SK-N-MC (cell line): ENCODE data around the gene OR51E1.
A peak's percentile ranks its signal among the peaks of the same experiment; 100 is the strongest.

Experiments
- DNase-seq: peaks from one replicate; pipeline ENCODE4 v3.0.0-alpha.2; 2011; ENCODE audit warnings: low read depth, low spot score
- H3K27ac ChIP-seq: fragments of 200-600 bp; sonication (generic); 2 replicates; pipeline ENCODE4 v1.5.1; 2016; ENCODE audit warnings: mixed run types
- H3K36me3 ChIP-seq: fragments of 200-600 bp; sonication (generic); 2 replicates; pipeline ENCODE4 v1.6.1; 2017; ENCODE audit warnings: antibody characterized with exemption, low read length, mixed read lengths; ENCODE audit not compliant: insufficient read depth
- H3K4me3 ChIP-seq: fragments of 200-600 bp; sonication (generic); 2 replicates; pipeline ENCODE4 v1.5.1; 2016
- H3K9ac ChIP-seq: fragments of 200-600 bp; sonication (generic); 2 replicates; pipeline ENCODE4 v1.8.0; 2017; ENCODE audit warnings: mixed run types, mixed read lengths; ENCODE audit not compliant: insufficient read length
- H3K9me3 ChIP-seq: fragments of 200-600 bp; sonication (generic); 2 replicates; pipeline ENCODE4 v1.6.1; 2017; ENCODE audit warnings: low read depth, mild to moderate bottlenecking, antibody characterized with exemption, low read length, moderate library complexity, mixed read lengths
- EZH2 ChIP-seq: fragments of 200-600 bp; sonication (generic); IDR thresholded peaks from one replicate; pipeline ENCODE4 v1.6.1; 2017; ENCODE audit warnings: antibody characterized with exemption
- FOXP2 ChIP-seq: optimal IDR thresholded peaks from 2 replicates; pipeline ENCODE3; 2011; ENCODE audit warnings: mild to moderate bottlenecking, moderate library complexity; ENCODE audit not compliant: insufficient read depth; ENCODE audit errors: extremely low read length, control extremely low read depth
- POLR2AphosphoS5 ChIP-seq: IDR thresholded peaks from 2 replicates; pipeline ENCODE4 v1.6.1; 2012; ENCODE audit warnings: mild to moderate bottlenecking, low read depth, low read length, borderline replicate concordance

OR51E1 gene, protein sequence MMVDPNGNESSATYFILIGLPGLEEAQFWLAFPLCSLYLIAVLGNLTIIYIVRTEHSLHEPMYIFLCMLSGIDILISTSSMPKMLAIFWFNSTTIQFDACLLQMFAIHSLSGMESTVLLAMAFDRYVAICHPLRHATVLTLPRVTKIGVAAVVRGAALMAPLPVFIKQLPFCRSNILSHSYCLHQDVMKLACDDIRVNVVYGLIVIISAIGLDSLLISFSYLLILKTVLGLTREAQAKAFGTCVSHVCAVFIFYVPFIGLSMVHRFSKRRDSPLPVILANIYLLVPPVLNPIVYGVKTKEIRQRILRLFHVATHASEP

DNA sequence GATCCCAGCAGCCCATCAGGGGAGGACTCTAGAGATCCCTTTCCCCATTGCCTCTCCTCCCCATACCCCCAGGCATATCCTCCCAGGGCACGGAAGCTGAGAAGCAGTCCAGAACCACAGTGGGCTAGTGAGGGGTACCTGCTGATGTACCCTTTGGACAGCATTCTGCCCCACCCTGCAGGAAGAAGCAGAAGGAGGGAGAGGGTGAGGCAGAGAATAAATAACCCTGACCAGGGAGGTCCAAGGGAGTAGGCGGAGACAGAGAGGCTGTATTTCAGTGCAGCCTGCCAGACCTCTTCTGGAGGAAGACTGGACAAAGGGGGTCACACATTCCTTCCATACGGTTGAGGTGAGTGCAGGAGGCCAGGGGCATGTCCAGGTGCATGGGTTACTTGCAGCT lies at the start of gene OR51E1:
TSS of gene OR51E1 (plus strand) at position 301 of the 400 bp plus-strand sequence. CDS start 8,545 bp downstream, outside the sequence.
- no peak within 1 kb of the TSS for H3K27ac ChIP-seq
- H3K9me3 ChIP-seq, result no peaks in the 10 kb centered on the region
- no peak for DNase-seq
- TF ChIP-seq FOXP2 (no peak), POLR2AphosphoS5 (no peak), EZH2 (no peak)
- H3K9ac ChIP-seq, result no peak within 1 kb of the TSS
- H3K4me3 ChIP-seq, result no peak within 1 kb of the TSS
- H3K36me3 ChIP-seq, result no peaks in the 10 kb centered on the region

DNA sequence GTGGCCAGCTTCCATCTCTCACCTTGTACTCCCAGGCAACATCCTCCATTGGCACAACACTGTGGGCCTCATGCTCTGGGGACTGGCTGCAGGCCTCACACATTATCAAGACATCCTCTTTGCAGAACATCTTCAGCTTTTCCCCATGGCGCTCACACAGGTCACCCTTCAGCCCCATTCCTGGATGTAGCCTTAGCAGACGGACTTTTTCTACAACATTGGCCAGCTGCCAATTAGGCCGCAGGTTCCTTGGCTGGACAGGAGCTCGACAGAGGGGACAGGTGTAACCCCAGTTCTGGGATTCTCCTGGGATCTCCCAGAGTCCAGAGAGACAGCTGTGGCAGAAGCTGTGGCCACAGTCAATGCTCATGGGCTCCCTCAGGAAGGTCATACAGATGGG lies 38.7 kb upstream of the OR51E1 start:
- TF ChIP-seq EZH2 (no peak), POLR2AphosphoS5 (no peak)
- no peaks in the 10 kb centered on the region for H3K9me3 ChIP-seq
- H3K27ac ChIP-seq, result no peak overlapping the region
- DNase-seq, result no peak
- H3K4me3 ChIP-seq, result no peak overlapping the region
- no peaks in the 10 kb centered on the region; the same call in 1 of the 2 replicates for H3K36me3 ChIP-seq
- H3K9ac ChIP-seq, result no peak overlapping the region

DNA sequence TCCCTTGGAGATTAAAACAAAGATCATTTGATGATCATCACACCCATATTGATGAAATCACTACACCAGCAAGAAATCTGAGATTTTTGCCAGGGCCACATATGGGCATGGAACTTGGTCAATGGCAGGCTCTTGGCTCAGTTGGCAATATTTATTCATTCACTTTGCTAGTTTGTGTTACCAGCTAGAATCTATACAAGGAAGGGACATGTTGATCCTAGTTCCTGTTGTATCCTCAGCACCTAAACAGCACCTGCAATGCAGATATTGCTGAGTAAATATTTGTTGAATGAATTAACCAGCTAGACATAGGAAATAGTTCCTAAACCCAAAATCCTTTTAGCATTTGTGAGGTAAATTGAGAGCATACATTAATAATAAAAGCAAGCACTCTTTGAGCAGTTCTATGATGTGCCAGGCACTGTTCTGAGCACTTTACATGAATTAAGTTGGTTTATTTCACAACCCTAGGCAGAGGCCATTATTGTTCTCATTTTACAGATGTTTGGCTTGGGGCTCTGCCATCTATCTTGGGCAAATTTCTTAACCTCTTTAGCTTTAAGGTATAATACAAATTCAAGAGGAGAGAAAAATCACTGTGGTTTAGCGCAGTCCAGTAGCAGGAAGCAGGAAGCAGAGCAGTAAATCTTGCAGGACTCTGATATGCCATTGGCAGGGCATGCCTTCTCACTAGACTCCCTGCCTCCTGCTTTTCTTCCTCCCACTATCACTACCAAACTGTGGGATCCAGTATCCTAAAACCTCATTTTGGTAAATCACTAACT lies 37.4 kb upstream of the OR51E1 start:
- no peak for DNase-seq
- no peaks in the 10 kb centered on the region for H3K9me3 ChIP-seq
- no peak overlapping the region for H3K27ac ChIP-seq
- no peaks in the 10 kb centered on the region for H3K36me3 ChIP-seq
- no peak overlapping the region for H3K9ac ChIP-seq
- H3K4me3 ChIP-seq, result peak overlapping the region; percentile 93
- TF ChIP-seq FOXP2 (no peak), POLR2AphosphoS5 (no peak), EZH2 (no peak)

DNA sequence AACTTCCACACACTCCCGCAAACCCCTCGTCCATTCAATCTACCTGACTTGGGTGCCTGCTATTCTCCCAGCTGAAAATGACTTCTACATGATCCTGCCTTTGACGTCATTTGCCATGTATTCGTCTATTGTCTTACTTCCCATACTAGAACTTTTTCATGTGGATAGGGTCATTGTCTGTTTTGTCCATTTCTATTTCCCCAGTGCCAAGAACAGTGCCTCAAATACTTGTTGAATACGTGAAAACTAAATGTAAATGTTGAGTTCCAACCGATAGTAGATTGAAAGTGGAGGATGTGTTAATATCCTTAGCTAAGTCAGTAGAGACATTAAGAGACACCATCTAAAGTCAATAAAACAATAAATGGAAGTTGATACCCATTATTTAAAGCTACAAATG lies 36.7 kb upstream of the OR51E1 start:
- TF ChIP-seq POLR2AphosphoS5, result no peak
- no peaks in the 10 kb centered on the region for H3K9me3 ChIP-seq
- DNase-seq, result no peak
- H3K4me3 ChIP-seq, result peak overlapping the region; percentile 93
- peak overlapping the region; percentile 93 for H3K9ac ChIP-seq
- H3K36me3 ChIP-seq, result no peaks in the 10 kb centered on the region
- H3K27ac ChIP-seq, result no peak overlapping the region

DNA sequence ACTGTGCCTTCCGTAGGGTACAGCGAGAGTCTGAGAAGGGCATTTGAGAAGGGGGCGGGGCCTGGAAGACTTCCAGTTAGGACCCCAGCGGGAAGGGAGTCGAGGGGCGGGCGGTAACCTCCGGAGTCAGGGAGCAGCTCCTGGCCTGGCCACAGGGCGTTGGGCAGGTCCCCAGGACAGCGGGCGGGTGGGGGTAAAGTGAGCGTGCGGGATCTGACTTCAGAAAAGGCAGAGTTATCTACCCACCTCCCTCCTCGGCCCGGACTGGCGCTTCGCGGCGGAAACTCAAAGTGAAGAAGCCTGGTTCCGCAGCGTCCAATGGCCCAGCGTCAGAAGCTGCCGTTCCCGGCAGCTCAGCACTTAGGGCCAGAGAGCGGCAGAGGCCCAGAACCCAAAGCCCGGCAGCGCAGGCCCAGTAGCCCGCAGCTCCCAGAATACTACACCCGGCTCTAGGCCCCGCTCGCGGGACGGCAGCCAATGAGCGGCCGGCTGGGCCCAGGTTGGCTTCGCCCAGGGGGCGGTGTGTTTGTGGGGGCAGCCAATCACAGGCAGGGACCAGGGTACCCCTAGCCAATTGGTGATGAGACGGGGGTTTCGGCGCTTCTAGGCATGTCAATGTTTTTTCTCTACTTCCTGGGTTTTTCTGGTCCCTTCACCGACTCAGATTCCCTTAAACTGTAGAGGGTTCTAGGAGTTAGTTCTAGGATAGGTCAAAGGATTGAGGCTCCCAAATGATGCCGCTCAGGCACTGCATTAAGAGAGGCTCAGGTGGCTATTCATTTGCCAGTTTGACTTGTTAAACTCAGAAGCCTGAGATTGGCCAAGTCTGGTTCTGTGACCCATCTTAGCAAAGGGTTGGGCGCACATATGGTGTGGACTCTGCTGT lies 35.8 kb upstream of the OR51E1 start, which contains the start of gene TRIM68:
TSS of gene TRIM68 (minus strand) at position 451 of the 886 bp plus-strand sequence. CDS start 2,727 bp downstream, outside the sequence.
- Histone ChIP-seq H3K36me3 (no peaks in the 10 kb centered on the region), H3K27ac (peak within 1 kb of the TSS; percentile 65; the same call in 1 of the 2 replicates), H3K9me3 (no peaks in the 10 kb centered on the region), H3K9ac (peak within 1 kb of the TSS; percentile 93), H3K4me3 (peak within 1 kb of the TSS; percentile 93)
- TF ChIP-seq EZH2 (no peak), POLR2AphosphoS5 (peak; percentile 75; the same call in 1 of the 2 replicates), FOXP2 (no peak)
- peak; percentile 66 for DNase-seq

DNA sequence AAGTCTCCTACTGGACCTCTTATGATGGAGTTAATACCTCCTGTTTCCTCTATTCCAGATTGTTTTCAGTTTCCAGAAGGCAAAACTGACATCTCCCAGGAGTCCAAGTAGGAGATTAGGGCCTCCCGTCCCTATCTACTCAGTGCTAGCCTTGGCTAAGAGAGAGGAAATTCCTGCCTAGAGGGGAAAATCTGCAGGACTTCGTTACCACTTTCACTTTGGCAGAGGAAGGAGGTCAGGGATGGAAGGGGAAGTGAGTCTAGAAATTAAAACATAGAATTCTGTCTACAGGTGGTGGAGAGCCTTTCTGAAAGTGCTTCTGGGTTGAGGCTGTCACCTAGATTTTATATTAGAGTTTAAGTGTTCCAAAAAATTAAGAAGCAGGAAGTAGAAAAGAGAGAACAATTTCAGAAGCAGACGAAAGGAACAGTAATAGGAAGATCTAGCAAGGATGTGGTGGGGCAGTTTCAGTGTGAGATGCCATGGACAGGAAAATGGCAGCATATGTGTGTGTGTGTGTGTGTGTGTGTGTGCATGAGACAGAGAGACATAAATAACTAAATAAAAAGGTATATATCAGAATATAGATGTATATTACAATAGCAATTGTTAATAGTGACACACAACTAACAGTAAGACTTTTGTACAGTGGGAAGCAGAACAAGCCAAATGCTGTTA lies 33.4 kb upstream of the OR51E1 start:
- no peaks in the 10 kb centered on the region for H3K9me3 ChIP-seq
- no peaks in the 10 kb centered on the region for H3K36me3 ChIP-seq
- no peak overlapping the region for H3K27ac ChIP-seq
- no peak overlapping the region for H3K4me3 ChIP-seq
- no peak for TF ChIP-seq EZH2
- no peak for TF ChIP-seq FOXP2
- no peak for TF ChIP-seq POLR2AphosphoS5
- no peak for DNase-seq
- no peak overlapping the region for H3K9ac ChIP-seq

DNA sequence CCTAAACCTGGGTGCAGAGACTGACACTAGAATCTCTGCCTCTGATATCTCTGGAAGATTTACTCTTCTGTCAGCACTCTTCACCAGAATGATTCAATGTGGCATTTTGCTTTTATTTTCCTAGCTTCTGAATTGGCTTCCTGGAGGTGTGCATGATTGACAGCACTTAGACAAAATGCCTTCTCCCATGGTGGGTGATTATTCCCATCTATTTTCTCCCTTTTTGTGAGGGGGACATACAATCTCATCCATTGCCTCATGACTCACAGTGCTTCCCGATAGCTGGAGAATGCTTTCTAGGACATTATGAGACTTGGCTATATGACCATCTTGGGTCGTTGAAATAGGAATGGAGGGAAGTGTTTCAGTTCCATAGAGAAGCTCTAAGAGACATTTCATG lies 31.8 kb upstream of the OR51E1 start:
- DNase-seq, result no peak
- Histone ChIP-seq H3K9ac (no peak overlapping the region), H3K9me3 (no peaks in the 10 kb centered on the region), H3K27ac (no peak overlapping the region), H3K36me3 (no peaks in the 10 kb centered on the region), H3K4me3 (no peak overlapping the region)
- TF ChIP-seq POLR2AphosphoS5, result no peak
- no peak for TF ChIP-seq EZH2
- TF ChIP-seq FOXP2, result no peak
